ENCODE results near the gene PRPF6. TPM values are rescaled to one million over a fixed set of nuclear protein-coding genes. Genes with fewer than 3 reads are reported as not detected.

The PRPF6 gene
- total and polyA plus RNA-seq, 2 of the 13 experiments (the other 11 are each of a cell fraction or from before 2014, with no cell fraction given), result 63.7 to 101 TPM

DNA sequence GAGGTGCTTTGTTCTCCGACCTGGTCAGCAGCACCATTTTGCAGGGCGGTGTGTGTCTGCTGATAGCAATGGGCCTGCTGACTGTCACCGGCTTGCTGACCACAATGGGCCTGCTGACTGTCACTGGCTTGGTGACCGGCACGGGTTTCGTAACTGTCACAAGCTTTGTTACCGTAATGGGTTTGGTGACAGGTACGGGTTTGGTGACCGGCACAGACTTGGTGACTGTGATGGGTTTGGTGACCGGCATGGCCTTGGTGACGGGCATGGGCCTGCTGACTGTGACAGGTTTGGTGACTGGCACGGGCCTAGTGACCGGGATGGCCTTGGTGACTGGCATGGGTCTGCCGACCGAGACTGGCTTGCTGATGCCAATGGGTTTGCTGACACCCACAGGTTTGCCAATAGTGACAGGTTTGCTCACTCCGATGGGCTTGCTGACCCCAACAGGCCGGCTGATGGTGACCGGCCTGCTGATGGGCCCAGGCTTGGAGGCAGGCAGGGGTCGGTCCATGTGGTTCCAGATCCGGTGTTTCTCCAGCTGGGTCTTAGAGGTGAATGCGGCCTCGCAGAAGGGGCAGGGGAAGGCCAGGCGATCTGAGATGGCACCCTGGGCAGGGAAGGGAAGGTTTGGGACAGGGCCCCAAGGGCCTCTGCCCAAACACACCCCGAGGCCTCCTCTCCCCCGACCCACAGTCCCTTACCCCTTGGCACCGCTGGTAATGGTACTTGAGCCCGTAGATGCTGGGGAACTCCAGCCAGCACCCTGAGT, 14.6 kb upstream of the PRPF6 start:
- DNase-seq (ENCODE audit: low spot score) (no peak), ATAC-seq (no peak), FAIRE-seq (no peak)
- Histone ChIP-seq H3K9me3 (ENCODE audit: low read length) (no peaks in the 10 kb centered on the region), H4K20me1 (ENCODE audit: insufficient read depth, low read length) (no peaks in the 10 kb centered on the region), H3K79me2 (ENCODE audit: insufficient read depth, low read length) (peaks cover 13% of the 10 kb centered on the region), H3K9ac (ENCODE audit: insufficient read depth, low read depth, low read length) (no peak overlapping the region), H2AFZ (ENCODE audit: low read length) (no peak overlapping the region), H3K4me2 (ENCODE audit: low read depth, low read length) (no peak overlapping the region), H3K4me3 (replicated peaks in 1 of 3; ENCODE audit: insufficient read depth in 1 of 3, low read depth in 2 of 3, low read length in 3 of 3) (no peak overlapping the region), H3K27ac (ENCODE audit: extremely low read length, insufficient read depth, low read length) (no peak overlapping the region), H3K4me1 (ENCODE audit: insufficient read depth, low read length) (peaks cover 25% of the 10 kb centered on the region), H3K36me3 (replicated peaks in 1 of 2; ENCODE audit: control insufficient read depth in 1 of 2, insufficient read depth in 2 of 2, low read length in 2 of 2) (peaks cover 41 to 53% of the 10 kb centered on the region in 2 experiments), H3K27me3 (ENCODE audit: control insufficient read depth in 1 of 2, insufficient read depth in 2 of 2, low read length in 2 of 2) (no peaks in the 10 kb centered on the region)
- BruUV-seq (replicated peaks), result no TSS peak
- WGBS (ENCODE audit: low lambda C conversion rate), result 98% methylated on average over 26 of the region's 27 CpGs
- ChIA-PET CTCF (ENCODE audit: low intra/inter-chr PET ratio, low total read pairs) (no interaction called here), POLR2A (interaction anchor here (3.1 kb wide), 1 partner anchor 9 kb away, joined by 78 read pairs; the partner anchor contains the start of gene UCKL1)
- TF ChIP-seq AKAP8 (CRISPR knock-in tag; IDR thresholded peaks at IDR 0.05) (peak; percentile 19; the same call in 1 of the 2 replicates), CREB1 (IDR thresholded peaks at IDR 0.05) (peak; percentile 79), CREB1 (CRISPR knock-in tag; IDR thresholded peaks at IDR 0.05) (no peak), HNRNPL (IDR thresholded peaks at IDR 0.05; ENCODE audit: low read depth, low read length) (0 out of 2 replicates have a peak, but pooled peaks have one; percentile 49), AGO2 (optimal IDR thresholded peaks at IDR 0.05; ENCODE audit: low read depth, low read length) (peak; percentile 26), ZNF563 (CRISPR knock-in tag; IDR thresholded peaks at IDR 0.05) (0 out of 2 replicates have a peak, but pooled peaks have one; percentile 20), RBM39 (IDR thresholded peaks at IDR 0.05; ENCODE audit: low read depth, low read length, poor library complexity, severe bottlenecking) (peak; percentile 25), NFKB2 (CRISPR knock-in tag; IDR thresholded peaks at IDR 0.05; ENCODE audit: borderline replicate concordance) (no peak), MED8 (CRISPR knock-in tag; IDR thresholded peaks at IDR 0.05; ENCODE audit: insufficient replicate concordance) (no peak), NFKBIZ (CRISPR knock-in tag; IDR thresholded peaks at IDR 0.05) (no peak), ZNF484 (CRISPR knock-in tag; IDR thresholded peaks at IDR 0.05; ENCODE audit: borderline replicate concordance, low read depth) (no peak), RBFOX2 (IDR thresholded peaks at IDR 0.05; ENCODE audit: low read depth, low read length) (peak; percentile 62; the same call in 1 of the 2 replicates), MEIS1 (CRISPR knock-in tag; IDR thresholded peaks at IDR 0.05; ENCODE audit: borderline replicate concordance) (no peak), MAF1 (CRISPR knock-in tag; IDR thresholded peaks at IDR 0.05; ENCODE audit: borderline replicate concordance) (0 out of 2 replicates have a peak, but pooled peaks have one; percentile 23), MYC (CRISPR knock-in tag; IDR thresholded peaks at IDR 0.05; ENCODE audit: borderline replicate concordance) (no peak), POLR2A (IDR thresholded peaks at IDR 0.05; ENCODE audit: insufficient read depth in 1 of 2, low read depth in 2 of 2, low read length in 2 of 2) (0 out of 4 replicates have a peak, but pooled peaks of 1 of the 2 experiments have one; percentile 10), SAFB2 (CRISPR knock-in tag; IDR thresholded peaks at IDR 0.05; ENCODE audit: borderline replicate concordance, low read depth) (0 out of 2 replicates have a peak, but pooled peaks have one; percentile 11), TAF15 (IDR thresholded peaks at IDR 0.05; ENCODE audit: low read depth, low read length, poor library complexity, severe bottlenecking) (peak; percentile 46)
- intact Hi-C loops (cut with micrococcal nuclease; ENCODE audit: unreplicated experiment), result loop anchor here (10.0 kb wide), 1 partner anchor 1602 kb away; the partner anchor contains the start of gene LAMA5
- in situ Hi-C loops (cut with HindIII; ENCODE audit: extremely low pct_ligation_motif_present, low pct_unique_long_range_greater_than_20kb), result no loop called here

Data from HepG2 (cell line).